HCT116 (cell line): ENCODE results near the gene MAGED4B. TPM values are rescaled to one million over a fixed set of nuclear protein-coding genes. Genes with fewer than 3 reads are reported as not detected.

Experiments used
- ATAC-seq: fragments of 200-7000 bp; cut with Tn5 transposase; 2 replicates; pipeline ENCODE4 v1.9.1; 2020; ENCODE audit warnings: mild to moderate bottlenecking, moderate library complexity
- BruUV-seq: library from RNA; stranded (reverse); fragments of 400-500 nt; replicated peaks from 2 replicates; lab custom pipeline; 2021; lab: Mats Ljungman, UMichigan
- CTCF ChIA-PET: fragments of 300-600 bp; sonication (Branson Sonifier 250); formaldehyde crosslinking; loops from one replicate; lab custom pipeline; 2021; ENCODE audit warnings: antibody characterized with exemption; lab: Charles Lee
- POLR2A ChIA-PET: fragments of 300-600, 350-600 bp; sonication (Branson Sonifier 250); formaldehyde crosslinking; loops from one replicate; lab custom pipeline; 2021; ENCODE audit warnings: antibody characterized with exemption; lab: Charles Lee
- RAD21 ChIA-PET, 2 experiments: fragments of 300-600 bp; sonication (Branson Sonifier 250); formaldehyde crosslinking; loops; one replicate each; lab custom pipeline; 2023; ENCODE audit warnings: low total read pairs in 2 of 2; ENCODE audit not compliant: uncharacterized antibody in 2 of 2, unreplicated experiment in 2 of 2, low non-redundant PET in 1 of 2; lab: Charles Lee
- DNase-seq: peaks from one replicate; pipeline ENCODE4 v3.0.0-alpha.2; 2010; ENCODE audit warnings: low read depth, low spot score
- H2AFZ ChIP-seq: fragments of 200-600 bp; shearing (Covaris generic), sonication (generic); 2 replicates; pipeline ENCODE4 v1.6.1; 2017; ENCODE audit warnings: low read depth, mixed run types, mixed read lengths, antibody characterized with exemption, low read length; ENCODE audit not compliant: poor library complexity, severe bottlenecking
- H3K27ac ChIP-seq: 2 replicates; pipeline ENCODE4 v1.5.1; 2012; ENCODE audit warnings: low read depth, low read length
- H3K27me3 ChIP-seq: fragments of 200-600 bp; sonication (generic); 2 replicates; pipeline ENCODE4 v1.6.1; 2016; ENCODE audit warnings: mixed run types, low read length, mixed read lengths; ENCODE audit not compliant: insufficient read depth
- H3K36me3 ChIP-seq, 2 experiments: fragments of 200-500 bp in 1 of 2; fragments of 200-600 bp in 1 of 2; sonication (Bioruptor generic) in 1 of 2; sonication (generic) in 1 of 2; 2 replicates each; pipeline versions ENCODE4 v1.5.1 to v1.6.1; 2014 to 2016; ENCODE audit warnings: low read length in 2 of 2, inconsistent platforms in 1 of 2, mixed read lengths in 1 of 2, mixed run types in 1 of 2; ENCODE audit not compliant: insufficient read depth in 2 of 2, control insufficient read depth in 1 of 2
- H3K4me1 ChIP-seq, 2 experiments: fragments of 200-600 bp in 1 of 2; sonication (generic) in 1 of 2; 2 replicates each; pipeline versions ENCODE4 v1.5.1 to v1.6.1; 2012 to 2017; ENCODE audit warnings: low read length in 2 of 2, inconsistent platforms in 1 of 2, mild to moderate bottlenecking in 1 of 2, mixed read lengths in 1 of 2, mixed run types in 1 of 2, moderate library complexity in 1 of 2; ENCODE audit not compliant: insufficient read depth in 2 of 2, control insufficient read depth in 1 of 2
- H3K4me2 ChIP-seq: fragments of 200-600 bp; sonication (generic); 2 replicates; pipeline ENCODE4 v1.6.1; 2017; ENCODE audit warnings: mixed run types, low read length, mixed read lengths
- H3K4me3 ChIP-seq, 2 experiments: fragments of 200-600 bp in 1 of 2; sonication (generic) in 1 of 2; replicated peaks in 1 of 2; 2 replicates each; pipeline ENCODE4 v1.5.1; 2011 to 2016; ENCODE audit warnings: low read length in 2 of 2, control low read depth in 1 of 2, low read depth in 1 of 2, mild to moderate bottlenecking in 1 of 2, mixed read lengths in 1 of 2, mixed run types in 1 of 2
- H3K79me2 ChIP-seq: fragments of 200-600 bp; sonication (generic); 2 replicates; pipeline ENCODE4 v1.6.1; 2017; ENCODE audit warnings: mild to moderate bottlenecking, mixed run types, low read length, moderate library complexity, mixed read lengths; ENCODE audit not compliant: insufficient read depth
- H3K9ac ChIP-seq: fragments of 200-600 bp; sonication (generic); 2 replicates; pipeline ENCODE4 v1.6.1; 2016; ENCODE audit warnings: low read length, mixed read lengths
- H3K9me2 ChIP-seq: fragments of 200-600 bp; sonication (generic), shearing (Covaris generic); 2 replicates; pipeline ENCODE4 v1.6.1; 2017; ENCODE audit warnings: mixed run types, mild to moderate bottlenecking, moderate library complexity; ENCODE audit not compliant: insufficient read depth
- H3K9me3 ChIP-seq, 2 experiments: fragments of 200-500 bp in 1 of 2; fragments of 200-600 bp in 1 of 2; sonication (Bioruptor generic) in 1 of 2; sonication (generic) in 1 of 2; 2 replicates each; pipeline ENCODE4 v1.6.1; 2014 to 2017; ENCODE audit warnings: low read length in 2 of 2, mixed read lengths in 2 of 2, inconsistent platforms in 1 of 2, low read depth in 1 of 2, mild to moderate bottlenecking in 1 of 2, mixed run types in 1 of 2, moderate library complexity in 1 of 2; ENCODE audit not compliant: control insufficient read depth in 1 of 2, insufficient read depth in 1 of 2
- H4K20me1 ChIP-seq: fragments of 200-600 bp; sonication (generic), shearing (Covaris generic); 2 replicates; pipeline ENCODE4 v1.6.1; 2017; ENCODE audit warnings: mixed run types, mild to moderate bottlenecking, moderate library complexity; ENCODE audit not compliant: insufficient read depth
- CEBPB ChIP-seq: IDR thresholded peaks from 2 replicates; pipeline ENCODE4 v1.6.1; 2012; ENCODE audit warnings: low read depth
- ELF1 ChIP-seq: IDR thresholded peaks from 2 replicates; pipeline ENCODE4 v1.6.1; 2012; ENCODE audit warnings: low read depth, borderline replicate concordance
- EZH2 ChIP-seq: fragments of 200-600 bp; sonication (generic); IDR thresholded peaks from 2 replicates; pipeline ENCODE4 v1.6.1; 2017; ENCODE audit warnings: antibody characterized with exemption, mixed run types
- EZH2phosphoT487 ChIP-seq: fragments of 200-600 bp; IDR thresholded peaks from 2 replicates; pipeline ENCODE4 v1.6.1; 2018; ENCODE audit warnings: antibody characterized with exemption, borderline replicate concordance
- FOSL1 ChIP-seq: IDR thresholded peaks from 2 replicates; pipeline ENCODE4 v1.6.1; 2012; ENCODE audit warnings: low read depth
- POLR2A ChIP-seq: IDR thresholded peaks from 2 replicates; pipeline ENCODE4 v1.7.0; 2011; ENCODE audit warnings: borderline replicate concordance; ENCODE audit not compliant: insufficient read depth, insufficient read length; ENCODE audit errors: extremely low read depth
- RAD21 ChIP-seq: IDR thresholded peaks from 2 replicates; pipeline ENCODE4 v1.6.1; 2012; ENCODE audit warnings: low read depth, mild to moderate bottlenecking
- SIN3A ChIP-seq: IDR thresholded peaks from 2 replicates; pipeline ENCODE4 v1.6.1; 2012; ENCODE audit warnings: low read depth
- SP1 ChIP-seq: IDR thresholded peaks from 2 replicates; pipeline ENCODE4 v1.6.1; 2012; ENCODE audit warnings: low read depth
- SRF ChIP-seq: IDR thresholded peaks from 2 replicates; pipeline ENCODE4 v1.6.1; 2012; ENCODE audit warnings: low read depth
- TCF7L2 ChIP-seq: IDR thresholded peaks from 2 replicates; pipeline ENCODE4 v1.7.0; 2011; ENCODE audit warnings: borderline replicate concordance, inconsistent platforms; ENCODE audit not compliant: insufficient read depth, insufficient read length; ENCODE audit errors: extremely low read depth
- intact Hi-C: fragments of 100-400 bp; cut with micrococcal nuclease; formaldehyde crosslinking; loops from 2 replicates; pipeline ENCODE4 v1.10.0; 2022
- total RNA-seq: library from RNA; stranded (reverse); gene quantifications from one replicate; pipeline ENCODE4 v1.2.1, GENCODE V29; 2021; ENCODE audit not compliant: unreplicated experiment
- TF ChIP-seq, protein P1 (sequence below): IDR thresholded peaks from 2 replicates; pipeline ENCODE4 v1.6.1; 2012; ENCODE audit warnings: low read depth
- TF ChIP-seq, protein P2 (sequence below): IDR thresholded peaks from 2 replicates; pipeline ENCODE4 v1.6.1; 2011; ENCODE audit warnings: mild to moderate bottlenecking, low read length, moderate library complexity; ENCODE audit not compliant: insufficient replicate concordance; ENCODE audit errors: extremely low read depth
- TF ChIP-seq, protein P3 (sequence below): IDR thresholded peaks from 2 replicates; pipeline ENCODE4 v1.6.1; 2012

Gene MAGED4B
- total RNA-seq, 1 experiment from 2014 or later = 0.52 TPM

DNA sequence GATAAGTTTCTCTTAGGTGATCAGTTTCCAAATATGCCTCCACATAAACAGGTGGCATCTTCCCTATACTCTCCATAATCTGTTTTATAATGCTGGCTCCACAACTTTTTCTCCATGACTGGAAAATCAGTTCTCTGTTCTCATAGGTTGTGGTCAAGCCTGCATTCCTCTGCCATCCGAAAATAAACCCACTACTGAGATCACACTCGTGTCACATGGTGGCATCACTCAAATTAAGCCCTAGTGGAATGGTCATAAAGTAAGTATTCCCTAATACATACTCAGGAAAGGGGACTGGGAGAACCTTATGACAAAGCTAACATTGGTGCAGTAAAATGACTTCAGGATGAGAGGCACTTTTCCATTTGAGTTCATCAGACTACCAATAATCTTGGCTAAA lies 37.6 kb downstream of the MAGED4B start:
- CTCF ChIA-PET = no interaction called here
- no peak for DNase-seq
- Histone ChIP-seq H3K4me3 (no peak overlapping the region), H3K36me3 (no peaks in the 10 kb centered on the region), H3K4me1 (no peaks in the 10 kb centered on the region), H4K20me1 (no peaks in the 10 kb centered on the region), H3K79me2 (no peaks in the 10 kb centered on the region), H3K9me2 (no peaks in the 10 kb centered on the region), H3K9me3 (no peaks in the 10 kb centered on the region), H3K27ac (no peak overlapping the region), H3K4me2 (no peak overlapping the region), H3K9ac (no peak overlapping the region), H3K27me3 (peaks cover 8% of the 10 kb centered on the region; the same call in 1 of the 2 replicates), H2AFZ (no peak overlapping the region)
- RAD21 ChIA-PET = no interaction called here
- no peak for TF ChIP-seq CEBPB
- TF ChIP-seq, protein P1, sequence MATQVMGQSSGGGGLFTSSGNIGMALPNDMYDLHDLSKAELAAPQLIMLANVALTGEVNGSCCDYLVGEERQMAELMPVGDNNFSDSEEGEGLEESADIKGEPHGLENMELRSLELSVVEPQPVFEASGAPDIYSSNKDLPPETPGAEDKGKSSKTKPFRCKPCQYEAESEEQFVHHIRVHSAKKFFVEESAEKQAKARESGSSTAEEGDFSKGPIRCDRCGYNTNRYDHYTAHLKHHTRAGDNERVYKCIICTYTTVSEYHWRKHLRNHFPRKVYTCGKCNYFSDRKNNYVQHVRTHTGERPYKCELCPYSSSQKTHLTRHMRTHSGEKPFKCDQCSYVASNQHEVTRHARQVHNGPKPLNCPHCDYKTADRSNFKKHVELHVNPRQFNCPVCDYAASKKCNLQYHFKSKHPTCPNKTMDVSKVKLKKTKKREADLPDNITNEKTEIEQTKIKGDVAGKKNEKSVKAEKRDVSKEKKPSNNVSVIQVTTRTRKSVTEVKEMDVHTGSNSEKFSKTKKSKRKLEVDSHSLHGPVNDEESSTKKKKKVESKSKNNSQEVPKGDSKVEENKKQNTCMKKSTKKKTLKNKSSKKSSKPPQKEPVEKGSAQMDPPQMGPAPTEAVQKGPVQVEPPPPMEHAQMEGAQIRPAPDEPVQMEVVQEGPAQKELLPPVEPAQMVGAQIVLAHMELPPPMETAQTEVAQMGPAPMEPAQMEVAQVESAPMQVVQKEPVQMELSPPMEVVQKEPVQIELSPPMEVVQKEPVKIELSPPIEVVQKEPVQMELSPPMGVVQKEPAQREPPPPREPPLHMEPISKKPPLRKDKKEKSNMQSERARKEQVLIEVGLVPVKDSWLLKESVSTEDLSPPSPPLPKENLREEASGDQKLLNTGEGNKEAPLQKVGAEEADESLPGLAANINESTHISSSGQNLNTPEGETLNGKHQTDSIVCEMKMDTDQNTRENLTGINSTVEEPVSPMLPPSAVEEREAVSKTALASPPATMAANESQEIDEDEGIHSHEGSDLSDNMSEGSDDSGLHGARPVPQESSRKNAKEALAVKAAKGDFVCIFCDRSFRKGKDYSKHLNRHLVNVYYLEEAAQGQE = no peak
- no peak for TF ChIP-seq EZH2phosphoT487
- TF ChIP-seq RAD21 = no peak
- TF ChIP-seq ELF1 = no peak
- no peak for TF ChIP-seq EZH2
- TF ChIP-seq, protein P2, sequence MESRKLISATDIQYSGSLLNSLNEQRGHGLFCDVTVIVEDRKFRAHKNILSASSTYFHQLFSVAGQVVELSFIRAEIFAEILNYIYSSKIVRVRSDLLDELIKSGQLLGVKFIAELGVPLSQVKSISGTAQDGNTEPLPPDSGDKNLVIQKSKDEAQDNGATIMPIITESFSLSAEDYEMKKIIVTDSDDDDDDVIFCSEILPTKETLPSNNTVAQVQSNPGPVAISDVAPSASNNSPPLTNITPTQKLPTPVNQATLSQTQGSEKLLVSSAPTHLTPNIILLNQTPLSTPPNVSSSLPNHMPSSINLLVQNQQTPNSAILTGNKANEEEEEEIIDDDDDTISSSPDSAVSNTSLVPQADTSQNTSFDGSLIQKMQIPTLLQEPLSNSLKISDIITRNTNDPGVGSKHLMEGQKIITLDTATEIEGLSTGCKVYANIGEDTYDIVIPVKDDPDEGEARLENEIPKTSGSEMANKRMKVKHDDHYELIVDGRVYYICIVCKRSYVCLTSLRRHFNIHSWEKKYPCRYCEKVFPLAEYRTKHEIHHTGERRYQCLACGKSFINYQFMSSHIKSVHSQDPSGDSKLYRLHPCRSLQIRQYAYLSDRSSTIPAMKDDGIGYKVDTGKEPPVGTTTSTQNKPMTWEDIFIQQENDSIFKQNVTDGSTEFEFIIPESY = no peak
- no peak for TF ChIP-seq FOSL1
- TF ChIP-seq POLR2A = no peak
- TF ChIP-seq TCF7L2 = no peak
- no peak for TF ChIP-seq SIN3A
- TF ChIP-seq, protein P3, sequence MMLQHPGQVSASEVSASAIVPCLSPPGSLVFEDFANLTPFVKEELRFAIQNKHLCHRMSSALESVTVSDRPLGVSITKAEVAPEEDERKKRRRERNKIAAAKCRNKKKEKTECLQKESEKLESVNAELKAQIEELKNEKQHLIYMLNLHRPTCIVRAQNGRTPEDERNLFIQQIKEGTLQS = no peak
- TF ChIP-seq SP1 = no peak
- no peak for TF ChIP-seq SRF
- POLR2A ChIA-PET = no interaction called here
- no peak for ATAC-seq
- BruUV-seq = no TSS peak
- intact Hi-C loops = no loop called here
